Liver (tissue), 3 donors: ENCODE data around the gene NDUFS7.

Source experiments
- ATF3 ChIP-seq: IDR thresholded peaks from 2 replicates; pipeline ENCODE4 v1.6.1; 2016; ENCODE audit warnings: antibody characterized with exemption
- CTCF ChIP-seq: fragments of 150-350 bp; IDR thresholded peaks from 2 replicates; pipeline ENCODE4 v1.5.1; 2017; ENCODE audit warnings: improper control_type of control experiment, low read depth, low read length; ENCODE audit not compliant: missing input control
- FOXA1 ChIP-seq: IDR thresholded peaks from 2 replicates; pipeline ENCODE4 v1.6.1; 2016; ENCODE audit warnings: antibody characterized with exemption
- GABPA ChIP-seq, 2 donors: IDR thresholded peaks in 1 of 2; conservative IDR thresholded peaks in 1 of 2; 2 replicates each; pipeline ENCODE4 v1.6.1; 2016; ENCODE audit warnings: antibody characterized with exemption in 2 of 2, mild to moderate bottlenecking in 1 of 2, moderate library complexity in 1 of 2
- HNF4A ChIP-seq, 2 donors: conservative IDR thresholded peaks; 2 replicates each; pipeline ENCODE4 v1.6.1; 2016; ENCODE audit warnings: antibody characterized with exemption in 2 of 2, mild to moderate bottlenecking in 2 of 2
- JUND ChIP-seq, 2 donors: IDR thresholded peaks; 2 replicates each; pipeline ENCODE4 v1.6.1; 2016; ENCODE audit warnings: antibody characterized with exemption in 2 of 2
- MAX ChIP-seq: IDR thresholded peaks from 2 replicates; pipeline ENCODE4 v1.6.1; 2016; ENCODE audit warnings: antibody characterized with exemption
- NR2F2 ChIP-seq: IDR thresholded peaks from 2 replicates; pipeline ENCODE4 v1.6.1; 2016; ENCODE audit warnings: antibody characterized with exemption
- RAD21 ChIP-seq, 2 donors: IDR thresholded peaks; 2 replicates each; pipeline ENCODE4 v1.6.1; 2016; ENCODE audit warnings: antibody characterized with exemption in 2 of 2, mild to moderate bottlenecking in 2 of 2
- REST ChIP-seq: IDR thresholded peaks from 2 replicates; pipeline ENCODE4 v1.6.1; 2016; ENCODE audit warnings: antibody characterized with exemption, mild to moderate bottlenecking
- RXRA ChIP-seq, 2 donors: IDR thresholded peaks; 2 replicates each; pipeline ENCODE4 v1.6.1; 2017 to 2018; ENCODE audit warnings: antibody characterized with exemption in 2 of 2, mild to moderate bottlenecking in 1 of 2
- SP1 ChIP-seq: IDR thresholded peaks from 2 replicates; pipeline ENCODE4 v1.6.1; 2018; ENCODE audit warnings: antibody characterized with exemption, mild to moderate bottlenecking
- YY1 ChIP-seq: IDR thresholded peaks from 2 replicates; pipeline ENCODE4 v1.6.1; 2016; ENCODE audit warnings: antibody characterized with exemption, mild to moderate bottlenecking
- donor health status: healthy.
- donor health status: healthy.

GRCh38 chr19:1409204-1410005, 25.7 kb downstream of the NDUFS7 start:
- TF ChIP-seq GABPA (IDR thresholded peaks at IDR 0.05 in 1 of 2, conservative IDR thresholded peaks at IDR 0.05 in 1 of 2) (no peak), MAX (no peak), NR2F2 (no peak), ATF3 (no peak), CTCF (no peak), RAD21 (IDR thresholded peaks at IDR 0.05) (no peak), RXRA (IDR thresholded peaks at IDR 0.05) (no peak), SP1 (no peak), REST (no peak), JUND (IDR thresholded peaks at IDR 0.05) (no peak), YY1 (no peak), FOXA1 (no peak), HNF4A (conservative IDR thresholded peaks at IDR 0.05) (no peak)
